ENCODE data around the gene PGAM4. TPM values are rescaled to one million over a fixed set of nuclear protein-coding genes. Genes with fewer than 3 reads are reported as not detected.
"Not testable (repeated sequence)": the region's sequence is repeated elsewhere in the genome, so short reads cannot be mapped to it uniquely, and the experiment has no call there.

The PGAM4 gene
- total and polyA plus RNA-seq, 2 of the 13 experiments (the other 11 are each of a cell fraction or from before 2014, with no cell fraction given), result 0.24 to 0.33 TPM

DNA sequence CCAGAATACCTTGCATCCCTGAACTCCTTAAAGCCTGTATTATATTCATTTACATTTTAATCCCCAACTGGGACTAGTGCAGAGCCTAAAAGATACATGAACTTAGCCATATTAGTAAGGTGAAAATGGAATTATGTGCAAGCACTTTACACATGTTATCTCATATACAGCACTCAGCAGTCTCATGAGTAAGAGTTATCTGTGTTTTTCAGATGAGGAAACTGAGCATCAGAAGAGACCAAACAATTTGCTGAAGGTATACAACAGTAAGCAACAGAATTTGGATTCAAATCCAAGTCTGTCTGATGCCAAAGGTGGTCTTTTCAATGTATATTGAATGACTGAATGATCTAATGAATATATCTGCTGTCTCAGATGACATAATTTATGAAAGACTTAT is 46.7 kb downstream of the PGAM4 start:
- FAIRE-seq, result no peak
- Histone ChIP-seq H2AFZ (ENCODE audit: low read length) (no peak overlapping the region), H3K27ac (ENCODE audit: extremely low read length, insufficient read depth, low read length) (no peak overlapping the region), H3K4me2 (ENCODE audit: low read depth, low read length) (no peak overlapping the region), H3K4me3 (replicated peaks in 1 of 3; ENCODE audit: insufficient read depth in 1 of 3, low read depth in 2 of 3, low read length in 3 of 3) (no peak overlapping the region), H3K9me3 (ENCODE audit: low read length) (no peaks in the 10 kb centered on the region), H3K4me1 (ENCODE audit: insufficient read depth, low read length) (peaks cover under 1% of the 10 kb centered on the region; the same call in 1 of the 2 replicates), H3K27me3 (ENCODE audit: control insufficient read depth in 1 of 2, insufficient read depth in 2 of 2, low read length in 2 of 2) (no peaks in the 10 kb centered on the region), H4K20me1 (ENCODE audit: insufficient read depth, low read length) (no peaks in the 10 kb centered on the region), H3K79me2 (ENCODE audit: insufficient read depth, low read length) (no peaks in the 10 kb centered on the region), H3K36me3 (replicated peaks in 1 of 2; ENCODE audit: control insufficient read depth in 1 of 2, insufficient read depth in 2 of 2, low read length in 2 of 2) (no peaks in the 10 kb centered on the region), H3K9ac (ENCODE audit: insufficient read depth, low read depth, low read length) (no peak overlapping the region)
- in situ Hi-C loops (cut with HindIII; ENCODE audit: extremely low pct_ligation_motif_present, low pct_unique_long_range_greater_than_20kb), result loop anchor here (25.0 kb wide), 1 partner anchor 190 kb away; the partner anchor contains the start of gene PGK1
- ATAC-seq, result no peak
- no TSS peak for BruUV-seq (replicated peaks)
- intact Hi-C loops (cut with micrococcal nuclease; ENCODE audit: unreplicated experiment), result no loop called here
- TF ChIP-seq PCBP1 (IDR thresholded peaks at IDR 0.05; ENCODE audit: borderline replicate concordance, low read depth, low read length) (no peak), MAFF (IDR thresholded peaks at IDR 0.05; ENCODE audit: low read depth, low read length) (no peak), ZNF230 (CRISPR knock-in tag; IDR thresholded peaks at IDR 0.05) (no peak), ZNF780A (CRISPR knock-in tag; IDR thresholded peaks at IDR 0.05) (no peak), ZNF234 (CRISPR knock-in tag; conservative IDR thresholded peaks at IDR 0.05) (no peak), ZNF292 (CRISPR knock-in tag; IDR thresholded peaks at IDR 0.05; ENCODE audit: borderline replicate concordance, low read depth) (no peak), ZNF264 (CRISPR knock-in tag; IDR thresholded peaks at IDR 0.05) (no peak), NRL (CRISPR knock-in tag; IDR thresholded peaks at IDR 0.05; ENCODE audit: borderline replicate concordance) (no peak), NCOA5 (CRISPR knock-in tag; IDR thresholded peaks at IDR 0.05) (no peak), FOXK2 (IDR thresholded peaks at IDR 0.05) (no peak), DPF2 (CRISPR knock-in tag; IDR thresholded peaks at IDR 0.05; ENCODE audit: borderline replicate concordance, low read depth) (no peak)
- TF ChIP-seq, protein P1, sequence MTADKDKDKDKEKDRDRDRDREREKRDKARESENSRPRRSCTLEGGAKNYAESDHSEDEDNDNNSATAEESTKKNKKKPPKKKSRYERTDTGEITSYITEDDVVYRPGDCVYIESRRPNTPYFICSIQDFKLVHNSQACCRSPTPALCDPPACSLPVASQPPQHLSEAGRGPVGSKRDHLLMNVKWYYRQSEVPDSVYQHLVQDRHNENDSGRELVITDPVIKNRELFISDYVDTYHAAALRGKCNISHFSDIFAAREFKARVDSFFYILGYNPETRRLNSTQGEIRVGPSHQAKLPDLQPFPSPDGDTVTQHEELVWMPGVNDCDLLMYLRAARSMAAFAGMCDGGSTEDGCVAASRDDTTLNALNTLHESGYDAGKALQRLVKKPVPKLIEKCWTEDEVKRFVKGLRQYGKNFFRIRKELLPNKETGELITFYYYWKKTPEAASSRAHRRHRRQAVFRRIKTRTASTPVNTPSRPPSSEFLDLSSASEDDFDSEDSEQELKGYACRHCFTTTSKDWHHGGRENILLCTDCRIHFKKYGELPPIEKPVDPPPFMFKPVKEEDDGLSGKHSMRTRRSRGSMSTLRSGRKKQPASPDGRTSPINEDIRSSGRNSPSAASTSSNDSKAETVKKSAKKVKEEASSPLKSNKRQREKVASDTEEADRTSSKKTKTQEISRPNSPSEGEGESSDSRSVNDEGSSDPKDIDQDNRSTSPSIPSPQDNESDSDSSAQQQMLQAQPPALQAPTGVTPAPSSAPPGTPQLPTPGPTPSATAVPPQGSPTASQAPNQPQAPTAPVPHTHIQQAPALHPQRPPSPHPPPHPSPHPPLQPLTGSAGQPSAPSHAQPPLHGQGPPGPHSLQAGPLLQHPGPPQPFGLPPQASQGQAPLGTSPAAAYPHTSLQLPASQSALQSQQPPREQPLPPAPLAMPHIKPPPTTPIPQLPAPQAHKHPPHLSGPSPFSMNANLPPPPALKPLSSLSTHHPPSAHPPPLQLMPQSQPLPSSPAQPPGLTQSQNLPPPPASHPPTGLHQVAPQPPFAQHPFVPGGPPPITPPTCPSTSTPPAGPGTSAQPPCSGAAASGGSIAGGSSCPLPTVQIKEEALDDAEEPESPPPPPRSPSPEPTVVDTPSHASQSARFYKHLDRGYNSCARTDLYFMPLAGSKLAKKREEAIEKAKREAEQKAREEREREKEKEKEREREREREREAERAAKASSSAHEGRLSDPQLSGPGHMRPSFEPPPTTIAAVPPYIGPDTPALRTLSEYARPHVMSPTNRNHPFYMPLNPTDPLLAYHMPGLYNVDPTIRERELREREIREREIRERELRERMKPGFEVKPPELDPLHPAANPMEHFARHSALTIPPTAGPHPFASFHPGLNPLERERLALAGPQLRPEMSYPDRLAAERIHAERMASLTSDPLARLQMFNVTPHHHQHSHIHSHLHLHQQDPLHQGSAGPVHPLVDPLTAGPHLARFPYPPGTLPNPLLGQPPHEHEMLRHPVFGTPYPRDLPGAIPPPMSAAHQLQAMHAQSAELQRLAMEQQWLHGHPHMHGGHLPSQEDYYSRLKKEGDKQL (CRISPR knock-in tag; IDR thresholded peaks at IDR 0.05; ENCODE audit: low read depth), result no peak
- no peak for DNase-seq (ENCODE audit: low spot score)
- ChIA-PET CTCF (ENCODE audit: low intra/inter-chr PET ratio, low total read pairs) (no interaction called here), POLR2A (no interaction called here)

DNA sequence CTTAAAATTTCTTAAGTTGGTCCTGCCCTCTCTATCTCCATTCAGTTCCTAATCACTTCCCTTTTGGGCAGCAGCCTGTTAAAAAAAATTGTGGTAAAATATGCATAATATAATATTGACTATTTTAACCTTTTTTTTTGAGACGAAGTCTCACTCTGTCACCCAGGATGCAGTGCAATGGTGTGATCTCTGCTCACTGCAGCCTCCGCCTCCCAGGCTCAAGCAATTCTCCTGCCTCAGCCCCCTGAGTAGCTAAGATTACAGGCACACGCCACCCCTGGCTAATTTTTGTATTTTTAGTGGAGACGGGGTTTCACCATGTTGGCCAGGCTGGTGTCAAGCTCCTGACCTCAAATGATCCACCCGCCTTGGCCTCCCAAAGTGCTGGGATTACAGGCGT is 50.1 kb downstream of the PGAM4 start:
- H3K27ac ChIP-seq (ENCODE audit: extremely low read length, insufficient read depth, low read length); H2AFZ ChIP-seq (ENCODE audit: low read length); BruUV-seq (replicated peaks); ATAC-seq; H3K4me2 ChIP-seq (ENCODE audit: low read depth, low read length); H3K79me2 ChIP-seq (ENCODE audit: insufficient read depth, low read length); H3K9me3 ChIP-seq (ENCODE audit: low read length); DNase-seq (ENCODE audit: low spot score); FAIRE-seq; H3K36me3 ChIP-seq (replicated peaks in 1 of 2; ENCODE audit: control insufficient read depth in 1 of 2, insufficient read depth in 2 of 2, low read length in 2 of 2); CTCF ChIA-PET (ENCODE audit: low intra/inter-chr PET ratio, low total read pairs); POLR2A ChIA-PET; H3K4me3 ChIP-seq (replicated peaks in 1 of 3; ENCODE audit: insufficient read depth in 1 of 3, low read depth in 2 of 3, low read length in 3 of 3); intact Hi-C loops (cut with micrococcal nuclease; ENCODE audit: unreplicated experiment); H3K27me3 ChIP-seq (ENCODE audit: control insufficient read depth in 1 of 2, insufficient read depth in 2 of 2, low read length in 2 of 2); H3K9ac ChIP-seq (ENCODE audit: insufficient read depth, low read depth, low read length); H4K20me1 ChIP-seq (ENCODE audit: insufficient read depth, low read length): not testable (repeated sequence)
- in situ Hi-C loops (cut with HindIII; ENCODE audit: extremely low pct_ligation_motif_present, low pct_unique_long_range_greater_than_20kb), result loop anchor here (25.0 kb wide), 1 partner anchor 193 kb away; the partner anchor contains the start of gene PGK1
- WGBS (ENCODE audit: low lambda C conversion rate), result 96% methylated on average over 6 of the region's 6 CpGs
- H3K4me1 ChIP-seq (ENCODE audit: insufficient read depth, low read length), result peaks cover 15% of the 10 kb centered on the region
